SK-N-SH treated with all-trans-retinoic acid at 6 μM for 48 hours (cell line): Measurements from ENCODE around the gene PLA2G2A.

Experiments used
- ATAC-seq: fragments of 200-7000 bp; cut with Tn5 transposase; 3 replicates; pipeline ENCODE4 v1.9.1; 2020; ENCODE audit warnings: mild to moderate bottlenecking, moderate library complexity
- ARNTL ChIP-seq: fragments of 450-650 bp; formaldehyde crosslinking; IDR thresholded peaks from 2 replicates; pipeline ENCODE4 v1.5.0; 2020; ENCODE audit warnings: low read depth, mild to moderate bottlenecking, moderate library complexity, borderline replicate concordance
- BACH2 ChIP-seq: fragments of 250-450 bp; sonication (Bioruptor Pico); IDR thresholded peaks from 2 replicates; pipeline ENCODE4 v1.9.0; 2021; ENCODE audit warnings: mild to moderate bottlenecking, borderline replicate concordance
- CREB5 ChIP-seq: fragments of 250-450 bp; sonication (Bioruptor Pico); IDR thresholded peaks from 2 replicates; pipeline ENCODE4 v1.5.1; 2020; ENCODE audit warnings: low read depth, mild to moderate bottlenecking, moderate library complexity
- CSRNP3 ChIP-seq: fragments of 250-450 bp; sonication (Bioruptor Pico); IDR thresholded peaks from 2 replicates; pipeline ENCODE4 v1.5.1; 2021; ENCODE audit warnings: mild to moderate bottlenecking, moderate library complexity
- ESRRG ChIP-seq: fragments of 250-450 bp; sonication (Bioruptor Pico); IDR thresholded peaks from 2 replicates; pipeline ENCODE4 v1.6.1; 2021; ENCODE audit warnings: mild to moderate bottlenecking
- GLIS3 ChIP-seq: fragments of 250-450 bp; sonication (Bioruptor Pico); IDR thresholded peaks from 2 replicates; pipeline ENCODE4 v1.5.0; 2020; ENCODE audit warnings: mild to moderate bottlenecking, moderate library complexity
- ISL1 ChIP-seq: fragments of 250-450 bp; sonication (Bioruptor Pico); IDR thresholded peaks from 2 replicates; pipeline ENCODE4 v2.1.2; 2022; ENCODE audit warnings: mild to moderate bottlenecking, moderate library complexity
- OSR1 ChIP-seq: fragments of 250-450 bp; sonication (Bioruptor Pico); IDR thresholded peaks from 2 replicates; pipeline ENCODE4 v1.8.0; 2022; ENCODE audit warnings: moderate library complexity, mild to moderate bottlenecking, inconsistent platforms
- PATZ1 ChIP-seq: fragments of 250-450 bp; sonication (Bioruptor Pico); IDR thresholded peaks from 2 replicates; pipeline ENCODE4 v1.8.0; 2020; ENCODE audit warnings: mild to moderate bottlenecking, moderate library complexity, borderline replicate concordance
- POU6F1 ChIP-seq: fragments of 250-450 bp; sonication (Bioruptor Pico); IDR thresholded peaks from 2 replicates; pipeline ENCODE4 v1.8.0; 2021; ENCODE audit warnings: low read depth, mild to moderate bottlenecking, moderate library complexity, borderline replicate concordance
- PPARA ChIP-seq: fragments of 250-450 bp; sonication (Bioruptor Pico); IDR thresholded peaks from 2 replicates; pipeline ENCODE4 v1.5.0; 2020; ENCODE audit warnings: mild to moderate bottlenecking, borderline replicate concordance
- RARB ChIP-seq: fragments of 250-450 bp; sonication (Bioruptor Pico); IDR thresholded peaks from 2 replicates; pipeline ENCODE4 v1.8.0; 2021; ENCODE audit warnings: mild to moderate bottlenecking, moderate library complexity
- SNAI2 ChIP-seq: fragments of 250-450 bp; sonication (Bioruptor Pico); IDR thresholded peaks from 2 replicates; pipeline ENCODE4 v1.5.0; 2020; ENCODE audit warnings: mild to moderate bottlenecking, moderate library complexity
- TCF4 ChIP-seq: fragments of 250-450 bp; sonication (Bioruptor Pico); IDR thresholded peaks from 2 replicates; pipeline ENCODE4 v1.8.0; 2021; ENCODE audit warnings: mild to moderate bottlenecking, moderate library complexity, borderline replicate concordance
- TOX ChIP-seq: fragments of 250-450 bp; sonication (Bioruptor Pico); IDR thresholded peaks from 2 replicates; pipeline ENCODE4 v1.8.0; 2021; ENCODE audit warnings: mild to moderate bottlenecking, moderate library complexity, borderline replicate concordance
- TSHZ2 ChIP-seq: fragments of 250-450 bp; sonication (Bioruptor Pico); IDR thresholded peaks from 2 replicates; pipeline ENCODE4 v1.5.0; 2020; ENCODE audit warnings: mild to moderate bottlenecking, moderate library complexity
- ZFP3 ChIP-seq: fragments of 250-450 bp; sonication (Bioruptor Pico); IDR thresholded peaks from 2 replicates; pipeline ENCODE4 v1.5.0; 2020; ENCODE audit warnings: mild to moderate bottlenecking, moderate library complexity
- ZFP30 ChIP-seq: fragments of 450-650 bp; formaldehyde crosslinking; IDR thresholded peaks from 2 replicates; pipeline ENCODE4 v1.5.0; 2022; ENCODE audit warnings: mild to moderate bottlenecking, moderate library complexity
- ZNF565 ChIP-seq: fragments of 450-650 bp; formaldehyde crosslinking; conservative IDR thresholded peaks from 2 replicates; pipeline ENCODE4 v1.5.0; 2020; ENCODE audit warnings: low read depth, mild to moderate bottlenecking, moderate library complexity
- ZNF70 ChIP-seq: fragments of 450-650 bp; formaldehyde crosslinking; IDR thresholded peaks from 2 replicates; pipeline ENCODE4 v1.5.0; 2020; ENCODE audit warnings: mild to moderate bottlenecking, moderate library complexity
- ZNF8 ChIP-seq: fragments of 450-650 bp; formaldehyde crosslinking; IDR thresholded peaks from 2 replicates; pipeline ENCODE4 v1.5.0; 2020; ENCODE audit warnings: mild to moderate bottlenecking, moderate library complexity

Gene PLA2G2A

GRCh38 chr1:19955534-19956170, 23.8 kb downstream of the PLA2G2A start (continued):
- TF ChIP-seq PPARA (CRISPR knock-in tag), result no peak

- TF ChIP-seq TCF4 (CRISPR knock-in tag), result no peak
- TF ChIP-seq GLIS3 (CRISPR knock-in tag), result no peak
- no peak for TF ChIP-seq ZNF70
- TF ChIP-seq PATZ1 (CRISPR knock-in tag), result no peak
- no peak for TF ChIP-seq ZNF565 (CRISPR knock-in tag)
- no peak for TF ChIP-seq TOX (CRISPR knock-in tag)
- no peak for TF ChIP-seq ZFP3 (CRISPR knock-in tag)
- no peak for TF ChIP-seq ARNTL
- TF ChIP-seq SNAI2 (CRISPR knock-in tag), result no peak
- TF ChIP-seq RARB (CRISPR knock-in tag), result no peak
- no peak for TF ChIP-seq ISL1
- no peak for TF ChIP-seq ZNF8 (CRISPR knock-in tag)
- TF ChIP-seq, all 23 proteins: peak for 0
- no peak for ATAC-seq
Observed at GRCh38 chr1:19954059-19954458, 25.4 kb downstream of the PLA2G2A start.

- no peak for ATAC-seq
Observed at GRCh38 chr1:19949016-19949415, 30.4 kb downstream of the PLA2G2A start.

More at GRCh38 chr1:19949016-19949415, 30.4 kb downstream of the PLA2G2A start:
- TF ChIP-seq RARB (CRISPR knock-in tag) (no peak), ZNF8 (CRISPR knock-in tag) (no peak), TCF4 (CRISPR knock-in tag) (no peak), PPARA (CRISPR knock-in tag) (no peak), TSHZ2 (CRISPR knock-in tag) (no peak), PATZ1 (CRISPR knock-in tag) (no peak), ESRRG (CRISPR knock-in tag) (no peak), ZNF565 (CRISPR knock-in tag) (no peak), SNAI2 (CRISPR knock-in tag) (no peak), OSR1 (CRISPR knock-in tag) (no peak), CSRNP3 (CRISPR knock-in tag) (no peak), ISL1 (no peak), CREB5 (CRISPR knock-in tag) (no peak), ZNF70 (no peak), BACH2 (CRISPR knock-in tag) (no peak), GLIS3 (CRISPR knock-in tag) (no peak), ZFP30 (no peak), TOX (CRISPR knock-in tag) (no peak), ARNTL (no peak), POU6F1 (CRISPR knock-in tag) (no peak)
